CD4-positive, alpha-beta T cell treated with Interleukin-17A for 4 hours (primary cell): ENCODE measurements around the gene FOLR2.

Source experiments
- DNase-seq: peaks from one replicate; pipeline ENCODE4 v3.0.0-alpha.2; 2020; ENCODE audit warnings: mixed read lengths

The FOLR2 gene

DNA sequence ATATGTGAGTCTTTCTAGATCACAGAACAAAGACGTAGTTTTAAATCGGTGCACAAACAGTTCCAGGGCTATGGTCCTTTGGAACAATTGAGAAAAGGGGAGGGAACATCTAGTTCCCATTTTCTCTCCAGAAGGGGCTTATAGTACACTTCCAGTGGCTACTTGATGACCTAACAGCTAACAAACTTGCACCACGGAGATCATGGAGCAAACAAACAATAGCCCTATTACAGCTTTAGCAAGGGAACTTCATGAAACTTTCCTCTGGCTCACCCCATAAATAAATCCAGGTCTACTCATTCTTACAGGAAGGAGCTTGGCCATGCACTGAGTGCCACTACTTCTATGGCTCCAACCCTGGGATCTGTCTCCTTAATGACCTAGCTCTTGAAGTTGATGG is 8.3 kb upstream of the FOLR2 start:
- no peak for DNase-seq

DNA sequence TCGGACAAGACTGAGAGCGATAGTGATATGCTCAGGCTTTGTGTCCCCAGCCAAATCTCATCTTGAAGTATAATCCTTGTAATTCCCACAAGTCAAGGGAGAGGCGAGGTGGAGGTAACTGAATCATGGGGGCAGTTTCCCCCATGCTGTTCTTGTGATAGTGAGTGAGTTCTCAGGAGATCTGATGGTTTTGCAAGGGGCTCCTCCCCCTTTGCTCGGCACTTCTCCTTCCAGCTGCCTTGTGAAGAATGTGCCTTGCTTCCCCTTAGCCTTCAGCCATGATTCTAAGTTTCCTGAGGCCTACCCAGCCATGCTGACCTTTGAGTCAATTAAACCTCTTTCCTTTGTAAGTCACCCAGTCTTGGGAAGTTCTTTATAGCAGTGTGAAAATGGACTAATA is 7.5 kb upstream of the FOLR2 start:
- DNase-seq: no peak

DNA sequence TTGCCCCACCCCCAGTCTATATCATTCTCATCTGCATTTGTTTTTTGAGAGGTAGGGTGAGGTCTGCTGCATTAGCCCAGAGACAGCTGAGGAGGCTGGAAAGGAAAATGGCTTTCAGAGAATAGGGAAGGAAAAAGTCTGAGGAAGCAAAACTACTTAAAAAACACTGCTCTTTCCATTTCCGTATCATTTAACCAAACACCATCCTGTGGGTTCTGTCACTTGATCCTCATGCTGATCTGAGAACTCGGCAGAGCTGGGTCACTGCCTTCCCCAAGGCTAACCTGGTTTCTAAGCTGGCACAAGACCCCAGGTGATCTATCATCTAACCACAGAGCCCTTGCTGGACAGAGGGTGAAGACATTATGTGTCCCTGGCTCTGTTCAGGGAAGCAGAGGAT is 1.2 kb downstream of the FOLR2 start:
- DNase-seq: no peak

DNA sequence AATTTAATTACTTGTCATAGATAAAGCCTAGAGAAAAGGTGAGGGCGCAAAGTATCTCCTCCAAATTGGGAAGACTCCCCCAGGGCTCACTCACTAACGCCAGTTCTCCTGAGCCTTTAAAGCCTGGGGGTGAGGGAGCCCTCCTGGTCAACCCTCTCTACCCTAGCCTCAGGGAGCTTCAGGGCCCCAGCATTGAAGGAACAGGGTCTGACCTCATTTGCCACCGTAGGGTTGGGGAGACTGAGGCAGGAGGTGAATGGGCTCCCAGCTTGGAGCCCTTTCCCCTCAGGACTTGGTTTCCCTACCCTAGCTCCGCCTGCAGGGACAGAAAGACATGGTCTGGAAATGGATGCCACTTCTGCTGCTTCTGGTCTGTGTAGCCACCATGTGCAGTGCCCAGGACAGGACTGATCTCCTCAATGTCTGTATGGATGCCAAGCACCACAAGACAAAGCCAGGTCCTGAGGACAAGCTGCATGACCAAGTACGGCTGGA is 1.7 kb downstream of the FOLR2 start:
- no peak for DNase-seq

DNA sequence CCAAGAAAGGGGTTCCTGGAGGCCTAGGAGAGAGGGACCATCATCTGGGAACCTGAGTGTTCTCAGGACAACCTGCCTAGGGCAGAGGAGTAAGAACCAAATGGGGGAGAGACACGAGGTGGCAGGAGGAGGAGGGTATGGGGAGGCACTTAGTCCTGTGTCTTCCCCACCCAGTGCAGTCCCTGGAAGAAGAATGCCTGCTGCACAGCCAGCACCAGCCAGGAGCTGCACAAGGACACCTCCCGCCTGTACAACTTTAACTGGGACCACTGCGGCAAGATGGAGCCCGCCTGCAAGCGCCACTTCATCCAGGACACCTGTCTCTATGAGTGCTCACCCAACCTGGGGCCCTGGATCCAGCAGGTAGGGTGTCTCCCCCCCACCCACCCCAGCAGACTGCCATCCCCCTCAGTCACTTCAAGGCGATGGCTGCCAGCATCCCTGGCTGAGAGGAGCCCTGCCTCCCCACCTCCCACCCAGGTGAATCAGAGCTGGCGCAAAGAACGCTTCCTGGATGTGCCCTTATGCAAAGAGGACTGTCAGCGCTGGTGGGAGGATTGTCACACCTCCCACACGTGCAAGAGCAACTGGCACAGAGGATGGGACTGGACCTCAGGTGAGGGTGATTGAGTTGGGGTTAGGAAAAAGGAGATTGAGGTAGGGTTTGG is 4.2 kb downstream of the FOLR2 start:
- no peak for DNase-seq

DNA sequence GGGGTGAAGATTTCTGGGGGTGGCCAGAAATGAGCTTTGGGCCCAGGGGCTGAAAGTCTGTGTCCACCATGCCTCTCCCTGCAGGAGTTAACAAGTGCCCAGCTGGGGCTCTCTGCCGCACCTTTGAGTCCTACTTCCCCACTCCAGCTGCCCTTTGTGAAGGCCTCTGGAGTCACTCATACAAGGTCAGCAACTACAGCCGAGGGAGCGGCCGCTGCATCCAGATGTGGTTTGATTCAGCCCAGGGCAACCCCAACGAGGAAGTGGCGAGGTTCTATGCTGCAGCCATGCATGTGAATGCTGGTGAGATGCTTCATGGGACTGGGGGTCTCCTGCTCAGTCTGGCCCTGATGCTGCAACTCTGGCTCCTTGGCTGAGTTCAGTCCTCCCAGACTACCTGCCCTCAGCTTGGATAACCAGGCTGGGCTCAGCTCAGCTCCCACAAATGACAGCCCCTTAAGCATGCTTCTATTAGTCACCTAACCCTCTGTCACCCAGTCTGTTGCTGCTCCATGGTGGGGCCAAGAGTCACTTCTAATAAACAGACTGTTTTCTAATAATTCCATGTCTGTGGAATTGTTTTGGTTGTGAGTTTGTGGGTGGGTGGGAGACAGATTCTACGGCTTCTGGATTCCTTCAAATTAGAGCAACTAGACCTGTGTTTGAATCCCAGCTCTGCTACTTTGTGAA is 4.9 kb downstream of the FOLR2 start:
- no peak for DNase-seq

DNA sequence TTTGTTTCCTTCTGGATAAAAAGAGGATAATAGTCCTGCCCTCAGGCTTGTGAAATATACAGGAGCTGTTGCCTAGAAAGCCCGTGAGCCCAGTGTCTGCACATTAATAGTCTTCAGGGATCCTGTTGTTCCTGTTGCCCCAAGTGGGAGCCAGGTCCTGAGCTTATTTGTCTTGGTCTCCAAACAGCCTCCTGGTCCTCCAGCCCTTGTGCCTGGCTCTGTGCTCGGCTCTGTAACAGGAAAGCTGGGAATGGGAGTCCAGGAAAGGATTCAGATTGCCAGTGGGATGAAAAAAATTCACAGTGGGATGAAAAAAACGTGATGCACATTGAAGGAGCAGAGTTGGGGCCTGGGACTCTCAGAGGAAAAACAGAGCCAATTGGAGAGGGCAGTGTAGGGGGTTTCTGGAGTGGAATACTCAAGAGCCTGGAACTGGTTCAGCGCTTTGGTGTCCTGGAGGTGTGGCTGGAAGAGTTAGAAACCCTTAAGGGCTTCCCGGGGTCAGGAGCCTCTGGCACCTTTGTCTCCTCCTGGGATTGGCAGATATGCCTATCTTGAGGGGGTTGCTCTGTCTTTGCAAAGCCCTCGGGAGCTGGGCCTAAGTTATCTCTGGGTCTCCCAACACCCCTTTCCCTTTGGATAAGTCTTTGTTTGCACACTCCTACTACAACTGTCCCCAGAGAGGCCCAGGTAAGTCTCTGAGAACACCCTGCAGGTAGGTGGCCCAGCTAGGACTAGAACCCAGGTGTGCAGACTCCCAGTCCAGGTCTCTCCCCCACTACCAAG is 5.7 kb downstream of the FOLR2 start:
- no peak for DNase-seq

DNA sequence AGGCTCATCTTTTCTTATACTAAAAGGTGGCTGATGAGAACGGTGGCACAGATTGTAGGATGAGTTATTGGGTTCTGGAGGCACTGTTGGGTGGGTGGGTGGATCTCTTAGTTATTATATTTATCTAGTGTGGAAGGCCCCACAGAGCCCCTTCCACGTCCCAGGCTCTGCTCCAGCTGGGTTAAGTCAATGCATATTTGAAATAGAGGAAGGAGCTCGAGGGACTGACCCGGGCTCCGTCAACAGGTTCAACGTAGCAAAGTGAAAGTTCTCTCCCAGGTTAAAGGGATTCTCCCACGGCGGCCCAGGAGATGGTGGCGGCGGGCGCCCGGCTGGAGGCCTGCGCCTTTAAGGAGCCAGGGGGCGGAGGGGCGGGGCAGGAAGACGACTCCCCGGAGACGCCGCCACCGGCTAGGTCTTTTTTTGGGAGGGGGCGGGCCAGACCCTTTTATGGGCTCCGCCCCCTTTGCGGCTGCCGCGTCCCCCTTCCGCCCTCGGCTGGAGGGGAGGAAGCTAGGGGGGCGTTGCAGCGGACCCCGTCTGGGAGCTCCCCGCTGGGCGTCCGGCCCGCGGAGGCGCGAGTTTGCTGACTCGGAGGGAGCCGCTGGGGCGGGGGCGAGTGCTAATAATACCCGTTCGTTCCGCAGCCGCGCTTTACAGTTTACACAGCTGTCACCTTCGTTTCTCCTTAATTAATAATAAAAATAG is 6.5 kb downstream of the FOLR2 start:
- DNase-seq: peak; percentile 98

DNA sequence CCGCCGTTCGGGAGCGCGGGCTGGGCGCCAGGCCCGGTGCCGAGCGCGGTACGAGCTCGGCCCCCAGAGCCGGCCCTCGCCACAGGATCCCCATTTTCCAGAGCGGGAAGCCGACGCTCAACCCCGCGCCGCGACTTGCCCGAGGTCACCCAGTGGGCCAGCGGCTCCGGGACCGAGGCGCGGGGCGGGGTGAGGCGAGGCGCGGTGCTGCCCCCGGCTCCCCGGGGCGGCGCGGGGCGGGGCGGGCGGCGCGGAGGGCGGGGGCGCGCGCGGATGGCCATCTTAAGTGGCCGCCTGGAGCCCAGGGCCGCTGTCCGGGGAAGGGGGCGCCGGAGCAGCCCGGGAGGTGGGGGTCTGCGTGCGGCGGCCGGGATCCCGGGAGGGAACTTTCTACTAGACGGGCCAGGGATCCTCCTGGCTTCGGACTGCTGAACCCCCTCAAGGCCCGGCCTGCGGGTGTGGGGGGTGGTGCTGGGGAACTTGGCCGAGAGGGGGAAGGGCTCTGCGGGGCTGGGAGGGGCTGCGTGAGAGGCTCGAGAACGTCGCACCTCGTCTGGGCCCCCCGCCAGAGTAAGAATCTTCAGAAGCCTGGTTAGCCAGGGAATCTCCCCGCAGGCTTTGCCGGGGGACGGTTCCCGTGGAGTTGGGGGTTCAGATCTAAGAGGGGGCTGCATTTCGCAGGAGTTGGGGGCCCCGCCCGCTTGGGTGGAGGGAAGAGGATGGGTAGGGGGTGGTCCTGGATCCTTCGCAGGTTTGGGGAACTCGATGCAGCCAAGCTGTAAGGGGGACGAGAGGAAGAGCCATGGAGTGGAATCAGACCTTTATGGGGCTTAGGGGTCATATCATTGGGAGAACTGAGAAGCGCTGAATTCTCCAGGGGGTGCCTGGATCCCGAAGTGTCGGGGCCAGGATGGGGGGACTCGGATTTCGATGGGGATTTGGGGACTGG is 7.3 kb downstream of the FOLR2 start:
- DNase-seq: peak; percentile 72

DNA sequence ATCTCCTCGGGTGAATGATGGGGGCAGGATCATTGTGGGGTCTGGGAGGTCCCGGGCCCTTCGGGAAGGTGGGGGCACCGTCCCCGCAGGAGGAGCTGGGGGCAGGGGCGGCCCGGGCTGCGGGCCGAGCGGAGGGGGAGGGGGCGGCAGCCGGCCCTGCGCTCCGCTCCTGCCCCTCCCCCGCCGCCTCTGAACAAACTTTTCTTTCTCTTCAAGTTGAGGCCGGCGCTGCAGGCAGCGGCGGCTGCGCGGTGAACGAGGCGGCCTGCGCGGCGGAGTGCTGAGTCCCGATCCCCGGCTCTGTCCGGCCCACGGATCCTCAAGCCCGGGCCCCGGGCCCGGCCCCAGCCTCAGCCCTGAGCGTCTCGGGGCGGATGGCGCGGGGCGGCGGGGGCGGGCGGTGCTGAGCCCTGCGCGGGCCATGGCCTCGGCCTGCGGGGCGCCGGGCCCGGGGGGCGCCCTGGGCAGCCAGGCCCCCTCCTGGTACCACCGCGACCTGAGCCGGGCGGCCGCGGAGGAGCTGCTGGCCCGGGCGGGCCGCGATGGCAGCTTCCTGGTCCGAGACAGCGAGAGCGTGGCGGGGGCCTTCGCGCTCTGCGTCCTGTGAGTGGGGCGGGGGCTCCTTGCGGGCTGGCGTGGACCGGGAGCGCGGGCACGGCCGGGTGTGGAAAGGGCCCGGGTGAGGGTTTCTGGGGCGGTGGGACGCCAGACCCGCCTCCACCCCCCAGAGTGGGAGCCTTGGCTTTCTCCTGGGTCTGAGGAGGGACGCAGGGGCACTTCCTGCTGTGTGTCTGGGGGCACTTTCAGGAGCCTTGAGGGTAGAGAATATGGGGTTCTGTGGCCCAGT is 8.2 kb downstream of the FOLR2 start, which contains the start of gene INPPL1:
Gene INPPL1 (plus strand): TSS at position 204 of the 847 bp plus-strand sequence. CDS start 218 bp downstream, at position 422.
- peak; percentile 63 for DNase-seq

DNA sequence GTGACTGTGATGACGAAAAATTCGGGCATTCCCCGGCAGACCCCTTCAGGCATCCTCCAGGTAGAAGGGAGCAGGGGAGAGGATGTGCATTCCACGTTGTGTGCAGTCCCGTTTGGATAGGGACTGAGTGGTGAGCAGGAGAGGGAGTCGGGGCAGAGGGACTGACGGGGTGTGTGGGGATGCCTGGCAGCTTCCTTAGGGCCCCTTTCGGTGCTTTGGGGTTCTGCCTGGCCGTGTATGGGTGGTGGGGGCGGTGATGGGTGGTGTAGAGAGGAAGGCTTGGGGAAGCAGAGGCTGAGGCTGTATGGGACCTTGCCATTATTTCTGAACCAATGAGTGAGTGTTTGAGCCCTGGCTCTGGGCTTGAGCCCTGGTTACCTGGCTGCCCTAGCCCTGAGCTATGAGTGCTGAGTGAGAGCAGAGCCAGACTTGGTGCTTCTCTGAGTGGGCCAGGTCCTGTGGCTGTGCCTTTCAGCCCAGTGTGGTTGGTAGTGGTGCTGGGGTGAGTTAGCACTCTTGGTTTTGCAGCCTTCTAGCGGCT is 8.9 kb downstream of the FOLR2 start:
- DNase-seq: peak; percentile 39

DNA sequence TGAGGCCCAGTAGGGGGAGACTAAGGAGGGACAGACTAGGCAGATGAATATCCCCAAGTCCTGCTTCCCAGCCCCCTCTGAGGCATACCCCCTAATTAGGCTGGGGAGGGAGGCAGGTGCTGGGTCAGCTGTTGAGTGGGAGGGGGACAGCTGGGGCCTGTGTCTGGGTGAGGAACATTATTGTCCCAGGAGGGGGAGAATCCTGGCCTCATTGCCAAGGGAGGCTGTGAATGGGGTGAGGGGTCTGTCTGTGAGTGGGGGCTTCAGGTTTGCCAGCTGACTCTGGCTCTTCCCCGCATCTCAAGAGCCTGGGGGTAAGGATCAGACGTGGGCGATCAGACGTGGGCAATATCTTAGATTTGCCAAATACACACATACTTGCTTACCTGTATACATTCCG is 10.1 kb downstream of the FOLR2 start:
- no peak for DNase-seq

DNA sequence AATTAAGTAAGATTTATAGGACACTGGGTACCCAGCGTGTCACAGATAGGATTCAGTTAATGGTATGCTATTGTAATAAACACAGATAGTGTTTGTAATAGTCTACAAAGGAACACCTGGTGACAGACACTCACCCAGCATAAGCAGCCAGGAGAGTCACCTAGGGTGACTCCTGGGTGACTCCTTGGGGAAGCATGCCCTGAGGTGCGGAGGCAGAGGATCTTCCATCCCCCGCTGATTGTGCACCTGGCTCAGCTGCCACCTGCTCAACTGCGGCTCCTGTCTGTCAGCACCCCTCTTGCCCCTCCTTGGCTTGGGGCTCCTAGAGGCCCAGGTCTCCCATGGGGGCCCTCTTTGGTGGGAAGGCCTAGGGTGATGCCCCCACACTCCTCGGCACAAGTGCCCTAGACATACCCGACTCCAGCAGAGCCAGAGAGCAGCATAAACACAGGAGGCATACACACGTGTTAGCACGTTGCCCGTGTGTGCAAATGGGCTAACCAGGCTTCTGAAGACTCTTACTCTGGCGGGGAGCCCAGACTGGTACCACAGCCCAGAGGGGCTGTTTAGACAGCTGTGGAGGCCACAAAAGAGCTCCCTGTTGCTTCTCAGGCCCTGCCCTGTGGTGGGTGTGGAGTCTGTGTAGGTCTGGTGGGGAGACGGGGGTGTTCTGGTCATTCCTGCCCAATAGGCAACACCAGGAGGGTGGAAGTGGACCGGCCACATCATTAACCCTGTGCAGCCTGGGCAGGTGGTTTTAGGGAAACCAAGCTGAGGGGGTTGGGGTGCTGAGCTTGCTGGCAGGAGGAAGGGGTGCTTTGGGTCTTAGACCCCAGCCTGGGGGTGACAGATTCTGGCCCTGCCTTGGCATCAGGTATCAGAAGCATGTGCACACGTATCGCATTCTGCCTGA is 11.0 kb downstream of the FOLR2 start:
- no peak for DNase-seq

DNA sequence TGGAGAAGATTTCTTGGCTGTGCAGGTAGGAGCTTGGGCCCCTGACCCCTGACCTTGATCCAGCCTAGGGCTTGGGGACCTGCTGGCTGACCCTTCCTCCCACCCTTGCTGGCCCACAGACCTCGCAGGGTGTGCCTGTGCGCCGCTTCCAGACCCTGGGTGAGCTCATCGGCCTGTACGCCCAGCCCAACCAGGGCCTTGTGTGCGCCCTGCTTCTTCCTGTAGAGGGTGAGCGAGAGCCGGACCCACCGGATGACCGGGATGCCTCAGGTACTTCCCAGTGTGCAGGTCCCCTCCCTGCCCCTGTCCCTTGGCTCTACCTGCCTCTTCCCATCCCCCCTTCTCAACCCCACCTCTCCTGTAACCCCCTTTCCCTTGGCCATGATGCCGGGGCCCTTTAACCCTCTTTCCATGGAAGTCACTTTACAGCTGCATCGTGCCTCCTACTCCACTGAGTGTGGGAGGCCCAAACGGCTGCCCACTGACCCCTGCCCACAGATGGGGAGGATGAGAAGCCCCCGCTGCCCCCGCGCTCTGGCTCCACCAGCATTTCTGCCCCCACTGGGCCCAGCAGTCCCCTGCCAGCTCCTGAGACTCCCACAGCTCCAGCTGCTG is 11.7 kb downstream of the FOLR2 start:
- DNase-seq: no peak

DNA sequence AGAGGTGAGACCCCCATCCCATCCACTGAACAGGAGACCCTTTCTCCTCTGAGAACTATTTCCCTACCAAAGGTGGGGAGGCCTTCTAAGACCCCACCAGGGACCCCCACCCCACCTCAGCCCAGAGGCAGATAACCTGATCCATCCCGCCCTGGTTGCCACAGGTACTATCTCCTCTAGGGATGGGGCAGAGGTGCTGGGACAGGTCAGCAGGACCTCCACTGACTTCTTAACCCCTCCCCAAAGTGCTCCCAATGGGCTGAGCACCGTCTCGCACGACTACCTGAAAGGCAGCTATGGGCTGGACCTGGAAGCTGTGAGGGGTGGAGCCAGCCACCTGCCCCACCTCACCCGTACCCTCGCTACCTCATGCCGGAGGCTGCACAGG is 12.2 kb downstream of the FOLR2 start:
- no peak for DNase-seq

DNA sequence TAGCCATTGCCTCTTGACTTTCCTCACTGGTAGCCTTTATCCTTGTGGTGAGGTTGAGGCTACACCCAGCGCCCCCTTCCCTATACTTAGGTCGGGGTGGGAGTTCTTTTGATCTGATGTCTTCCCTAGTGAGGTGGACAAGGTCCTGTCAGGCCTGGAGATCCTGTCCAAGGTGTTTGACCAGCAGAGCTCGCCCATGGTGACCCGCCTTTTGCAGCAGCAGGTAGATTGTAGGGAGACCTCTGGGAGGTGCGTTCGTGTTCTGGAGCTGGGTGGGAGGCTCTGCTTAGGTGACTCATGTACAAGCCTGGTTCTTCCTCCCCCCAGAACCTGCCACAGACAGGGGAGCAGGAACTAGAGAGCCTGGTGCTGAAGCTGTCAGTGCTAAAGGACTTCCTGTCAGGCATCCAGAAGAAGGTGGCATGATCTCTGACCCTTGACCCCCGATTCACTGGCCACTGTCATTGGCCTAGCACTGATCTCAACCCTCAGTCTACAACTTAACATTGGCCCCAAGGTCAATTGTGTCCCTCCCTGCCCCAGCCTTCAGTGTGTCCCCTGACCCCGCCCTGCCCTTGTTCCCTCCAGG is 12.8 kb downstream of the FOLR2 start:
- DNase-seq: no peak

DNA sequence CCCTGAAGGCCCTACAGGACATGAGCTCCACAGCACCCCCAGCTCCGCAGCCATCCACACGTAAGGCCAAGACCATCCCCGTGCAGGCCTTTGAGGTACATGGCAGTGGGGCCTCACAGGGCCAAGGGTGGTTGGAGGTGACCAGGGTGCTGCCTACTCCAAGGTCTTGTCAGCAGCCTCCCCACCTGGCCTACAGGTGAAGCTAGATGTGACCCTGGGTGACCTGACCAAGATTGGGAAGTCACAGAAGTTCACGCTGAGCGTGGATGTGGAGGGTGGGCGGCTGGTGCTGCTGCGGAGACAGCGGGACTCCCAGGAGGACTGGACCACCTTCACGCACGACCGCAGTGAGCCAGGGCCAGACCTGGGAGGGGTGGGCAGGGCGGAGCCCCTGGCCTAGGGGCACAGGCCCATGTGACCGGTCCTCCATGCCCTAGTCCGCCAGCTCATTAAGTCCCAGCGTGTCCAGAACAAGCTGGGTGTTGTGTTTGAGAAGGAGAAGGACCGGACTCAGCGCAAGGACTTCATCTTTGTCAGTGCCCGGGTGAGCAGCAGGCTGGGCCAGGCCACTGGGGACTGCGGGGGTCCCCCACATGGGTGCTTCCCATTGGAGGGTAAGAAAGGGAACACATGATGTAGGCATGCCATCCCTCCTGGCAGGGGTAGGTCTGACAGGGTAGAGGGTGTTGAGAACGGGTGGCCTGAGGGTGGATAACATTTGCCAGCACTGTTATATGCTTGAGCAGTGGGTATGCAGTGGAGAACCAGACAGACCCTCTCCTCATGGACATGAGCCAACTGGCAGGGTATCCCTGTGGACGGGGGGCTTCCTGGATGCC is 13.6 kb downstream of the FOLR2 start:
- DNase-seq: no peak
